Ishikawa (cell line): ENCODE measurements around the gene GINS2.

ENCODE experiments used
- CEBPB ChIP-seq: IDR thresholded peaks from 2 replicates; pipeline ENCODE4 v1.6.1; 2012
- CREB1 ChIP-seq: IDR thresholded peaks from 2 replicates; pipeline ENCODE4 v1.6.1; 2012; ENCODE audit warnings: low read depth
- EGR1 ChIP-seq: IDR thresholded peaks from 2 replicates; pipeline ENCODE4 v1.6.1; 2012
- EP300 ChIP-seq: IDR thresholded peaks from 2 replicates; pipeline ENCODE4 v1.6.1; 2012; ENCODE audit warnings: borderline replicate concordance
- FOXM1 ChIP-seq: IDR thresholded peaks from 2 replicates; pipeline ENCODE4 v1.6.1; 2012; ENCODE audit warnings: low read depth, borderline replicate concordance
- NFIC ChIP-seq: IDR thresholded peaks from 2 replicates; pipeline ENCODE4 v1.6.1; 2012
- RAD21 ChIP-seq: IDR thresholded peaks from 2 replicates; pipeline ENCODE4 v1.6.1; 2012; ENCODE audit warnings: low read depth
- TAF1 ChIP-seq: IDR thresholded peaks from 2 replicates; pipeline ENCODE4 v1.6.1; 2012; ENCODE audit warnings: low read depth, mild to moderate bottlenecking
- TCF12 ChIP-seq: IDR thresholded peaks from 2 replicates; pipeline ENCODE4 v1.6.1; 2012; ENCODE audit warnings: low read depth
- TEAD4 ChIP-seq: IDR thresholded peaks from 2 replicates; pipeline ENCODE4 v1.6.1; 2012
- YY1 ChIP-seq: IDR thresholded peaks from 2 replicates; pipeline ENCODE4 v1.6.1; 2012; ENCODE audit warnings: low read depth
- ZBTB7A ChIP-seq: IDR thresholded peaks from 2 replicates; pipeline ENCODE4 v1.6.1; 2012; ENCODE audit warnings: low read depth
- TF ChIP-seq, protein P1 (sequence below): IDR thresholded peaks from 2 replicates; pipeline ENCODE4 v1.6.1; 2012
- TF ChIP-seq, protein P2 (sequence below): IDR thresholded peaks from 2 replicates; pipeline ENCODE4 v1.6.1; 2012
- TF ChIP-seq, protein P3 (sequence below): IDR thresholded peaks from 2 replicates; pipeline ENCODE4 v1.6.1; 2012; ENCODE audit warnings: low read depth, mild to moderate bottlenecking

The GINS2 gene

DNA sequence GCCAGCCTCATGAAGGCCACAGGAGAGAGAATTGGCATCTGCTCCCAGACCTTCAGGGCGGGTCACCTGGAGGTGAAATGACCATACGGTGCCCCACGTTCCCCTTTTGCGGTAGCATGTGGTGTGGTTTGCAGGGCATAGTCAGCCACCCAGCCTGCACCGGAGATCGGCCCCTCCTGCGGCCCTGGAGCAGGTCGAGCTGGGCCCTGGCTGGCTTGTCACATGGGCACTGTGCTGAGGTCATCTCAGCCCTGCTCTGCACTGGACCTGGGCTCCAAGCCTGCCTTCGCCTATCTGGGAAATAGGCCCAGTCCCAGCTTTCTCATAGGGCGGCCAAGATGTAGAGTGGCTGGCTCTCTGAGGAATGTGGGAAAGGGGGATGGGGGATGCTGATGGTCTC is 59.4 kb downstream of the GINS2 start:
- no peak for TF ChIP-seq EP300
- TF ChIP-seq EGR1 = no peak
- TF ChIP-seq, protein P1, sequence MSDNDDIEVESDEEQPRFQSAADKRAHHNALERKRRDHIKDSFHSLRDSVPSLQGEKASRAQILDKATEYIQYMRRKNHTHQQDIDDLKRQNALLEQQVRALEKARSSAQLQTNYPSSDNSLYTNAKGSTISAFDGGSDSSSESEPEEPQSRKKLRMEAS = no peak
- TF ChIP-seq, protein P2, sequence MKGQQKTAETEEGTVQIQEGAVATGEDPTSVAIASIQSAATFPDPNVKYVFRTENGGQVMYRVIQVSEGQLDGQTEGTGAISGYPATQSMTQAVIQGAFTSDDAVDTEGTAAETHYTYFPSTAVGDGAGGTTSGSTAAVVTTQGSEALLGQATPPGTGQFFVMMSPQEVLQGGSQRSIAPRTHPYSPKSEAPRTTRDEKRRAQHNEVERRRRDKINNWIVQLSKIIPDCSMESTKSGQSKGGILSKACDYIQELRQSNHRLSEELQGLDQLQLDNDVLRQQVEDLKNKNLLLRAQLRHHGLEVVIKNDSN = no peak
- TF ChIP-seq FOXM1 = no peak
- TF ChIP-seq CEBPB = no peak
- no peak for TF ChIP-seq RAD21
- no peak for TF ChIP-seq ZBTB7A
- TF ChIP-seq CREB1 = no peak
- TF ChIP-seq TAF1 = no peak
- no peak for TF ChIP-seq TCF12
- TF ChIP-seq YY1 = no peak

DNA sequence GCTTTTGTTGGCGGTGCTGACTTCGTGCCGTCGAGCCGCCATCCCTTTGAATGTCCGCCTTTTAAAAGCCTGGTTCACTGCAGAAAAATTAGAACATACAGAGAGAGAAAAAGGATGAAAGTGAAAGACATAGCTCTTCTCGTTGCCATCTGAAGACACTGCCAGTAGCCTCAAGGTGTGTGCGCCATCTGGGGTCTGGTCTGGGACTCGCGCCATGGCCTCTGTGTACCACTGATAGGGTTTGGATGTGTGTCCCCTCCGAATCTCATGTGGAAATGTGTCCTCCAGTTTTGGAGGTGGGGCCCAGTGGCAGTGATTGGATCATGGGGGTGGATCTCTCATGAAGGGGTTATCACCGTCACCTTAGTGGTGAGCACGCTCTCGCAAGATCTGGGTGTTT is 60.1 kb downstream of the GINS2 start:
- no peak for TF ChIP-seq TAF1
- no peak for TF ChIP-seq EP300
- TF ChIP-seq, protein P3, sequence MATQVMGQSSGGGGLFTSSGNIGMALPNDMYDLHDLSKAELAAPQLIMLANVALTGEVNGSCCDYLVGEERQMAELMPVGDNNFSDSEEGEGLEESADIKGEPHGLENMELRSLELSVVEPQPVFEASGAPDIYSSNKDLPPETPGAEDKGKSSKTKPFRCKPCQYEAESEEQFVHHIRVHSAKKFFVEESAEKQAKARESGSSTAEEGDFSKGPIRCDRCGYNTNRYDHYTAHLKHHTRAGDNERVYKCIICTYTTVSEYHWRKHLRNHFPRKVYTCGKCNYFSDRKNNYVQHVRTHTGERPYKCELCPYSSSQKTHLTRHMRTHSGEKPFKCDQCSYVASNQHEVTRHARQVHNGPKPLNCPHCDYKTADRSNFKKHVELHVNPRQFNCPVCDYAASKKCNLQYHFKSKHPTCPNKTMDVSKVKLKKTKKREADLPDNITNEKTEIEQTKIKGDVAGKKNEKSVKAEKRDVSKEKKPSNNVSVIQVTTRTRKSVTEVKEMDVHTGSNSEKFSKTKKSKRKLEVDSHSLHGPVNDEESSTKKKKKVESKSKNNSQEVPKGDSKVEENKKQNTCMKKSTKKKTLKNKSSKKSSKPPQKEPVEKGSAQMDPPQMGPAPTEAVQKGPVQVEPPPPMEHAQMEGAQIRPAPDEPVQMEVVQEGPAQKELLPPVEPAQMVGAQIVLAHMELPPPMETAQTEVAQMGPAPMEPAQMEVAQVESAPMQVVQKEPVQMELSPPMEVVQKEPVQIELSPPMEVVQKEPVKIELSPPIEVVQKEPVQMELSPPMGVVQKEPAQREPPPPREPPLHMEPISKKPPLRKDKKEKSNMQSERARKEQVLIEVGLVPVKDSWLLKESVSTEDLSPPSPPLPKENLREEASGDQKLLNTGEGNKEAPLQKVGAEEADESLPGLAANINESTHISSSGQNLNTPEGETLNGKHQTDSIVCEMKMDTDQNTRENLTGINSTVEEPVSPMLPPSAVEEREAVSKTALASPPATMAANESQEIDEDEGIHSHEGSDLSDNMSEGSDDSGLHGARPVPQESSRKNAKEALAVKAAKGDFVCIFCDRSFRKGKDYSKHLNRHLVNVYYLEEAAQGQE = no peak
- TF ChIP-seq ZBTB7A = no peak
- no peak for TF ChIP-seq CREB1
- no peak for TF ChIP-seq YY1
- no peak for TF ChIP-seq EGR1
- no peak for TF ChIP-seq FOXM1
- TF ChIP-seq TEAD4 = no peak
- TF ChIP-seq, protein P2 = no peak
- TF ChIP-seq NFIC = no peak
- no peak for TF ChIP-seq CEBPB
- no peak for TF ChIP-seq RAD21

DNA sequence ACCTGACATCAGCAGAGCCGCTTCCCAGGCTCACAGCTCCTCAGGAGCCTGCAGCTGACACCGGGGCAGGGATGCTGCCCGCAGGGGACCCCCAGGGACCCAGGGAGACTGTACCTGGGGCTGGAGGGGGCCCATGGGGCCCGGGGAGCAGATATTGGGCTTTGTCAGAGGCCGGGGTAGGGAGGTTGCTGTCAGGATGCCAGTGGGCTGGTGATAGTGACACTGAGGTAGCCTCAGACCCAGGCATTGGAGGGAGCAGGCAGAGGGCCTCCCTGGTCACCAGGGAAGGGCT is 60.5 kb downstream of the GINS2 start:
- no peak for TF ChIP-seq CREB1
- no peak for TF ChIP-seq RAD21
- TF ChIP-seq TAF1 = no peak
- no peak for TF ChIP-seq TCF12
- TF ChIP-seq ZBTB7A = no peak
- no peak for TF ChIP-seq TEAD4
- TF ChIP-seq, protein P1 = no peak
- TF ChIP-seq EP300 = no peak
- TF ChIP-seq, protein P3 = no peak
- TF ChIP-seq EGR1 = no peak
- no peak for TF ChIP-seq NFIC
- TF ChIP-seq, protein P2 = no peak

DNA sequence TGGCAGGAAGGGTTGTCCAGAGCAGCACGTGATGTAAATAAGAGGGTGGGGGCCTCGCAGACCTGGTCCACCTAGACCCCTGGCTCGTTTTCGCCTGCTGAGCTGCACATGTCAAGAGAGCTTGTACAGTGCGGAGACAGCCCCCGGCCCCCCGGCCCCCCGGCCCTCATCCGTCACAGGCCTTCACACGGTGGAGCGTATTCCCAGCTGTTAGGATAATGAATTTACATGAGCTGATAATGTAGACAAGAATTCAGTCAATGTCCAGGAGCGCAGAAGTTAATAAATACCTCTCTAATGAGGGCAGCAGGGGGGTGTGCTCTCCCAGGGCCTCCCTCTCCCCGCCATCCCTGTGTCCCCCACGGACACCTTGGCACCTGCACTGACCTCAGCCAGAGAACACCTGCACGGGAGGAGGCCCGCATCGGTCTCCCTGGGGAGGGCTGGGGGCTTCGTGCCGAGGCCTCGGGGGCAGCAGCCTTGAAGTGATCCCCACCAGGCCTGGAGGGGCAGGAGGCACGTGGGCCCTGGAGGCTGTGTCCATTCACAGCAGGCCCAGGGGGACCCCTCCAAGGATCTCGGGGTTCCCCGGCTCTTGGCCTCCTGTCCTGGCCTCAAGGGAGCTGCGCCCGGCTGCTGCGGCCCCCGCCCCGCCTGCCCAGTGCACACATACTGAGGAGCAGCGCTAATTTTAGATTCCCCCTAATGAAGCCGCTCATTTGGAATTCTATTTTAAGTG is 61.1 kb downstream of the GINS2 start:
- no peak for TF ChIP-seq CEBPB
- TF ChIP-seq ZBTB7A = no peak
- TF ChIP-seq, protein P3 = no peak
- TF ChIP-seq TEAD4 = no peak
